Neural cell (in vitro differentiated cells): ENCODE data around the gene EIF4G3. TPM values are rescaled to one million over a fixed set of nuclear protein-coding genes. Genes with fewer than 3 reads are reported as not detected.

Experiments
- H2AFZ ChIP-seq: fragments of 200-600, 300-800 bp; sonication (generic), shearing (Covaris generic); 2 replicates; pipeline ENCODE4 v1.6.0; 2014; ENCODE audit warnings: low read depth, mild to moderate bottlenecking, antibody characterized with exemption, low read length, moderate library complexity
- H3F3A ChIP-seq: fragments of 200-600 bp; shearing (Covaris generic); 2 replicates; pipeline ENCODE4 v1.6.1; 2016; ENCODE audit warnings: mild to moderate bottlenecking, moderate library complexity, mixed read lengths, antibody characterized with exemption, low read length; ENCODE audit not compliant: insufficient read depth, poor library complexity, severe bottlenecking
- H3K27ac ChIP-seq: fragments of 200-600, 300-800 bp; sonication (generic), shearing (Covaris generic); 2 replicates; pipeline ENCODE4 v1.5.1; 2014; ENCODE audit warnings: mild to moderate bottlenecking, low read length, moderate library complexity
- H3K27me3 ChIP-seq: fragments of 300-800, 200-600 bp; sonication (generic), shearing (Covaris generic); 2 replicates; pipeline ENCODE4 v1.6.0; 2014; ENCODE audit warnings: mild to moderate bottlenecking, low read depth, low read length, moderate library complexity; ENCODE audit not compliant: insufficient read depth
- H3K36me3 ChIP-seq: fragments of 300-800, 200-600 bp; sonication (generic), shearing (Covaris generic); 2 replicates; pipeline ENCODE4 v1.5.1; 2014; ENCODE audit warnings: mild to moderate bottlenecking, antibody characterized with exemption, low read length, moderate library complexity; ENCODE audit not compliant: insufficient read depth
- H3K4me2 ChIP-seq: fragments of 300-800, 200-600 bp; sonication (generic), shearing (Covaris generic); 2 replicates; pipeline ENCODE4 v1.6.0; 2014; ENCODE audit warnings: mild to moderate bottlenecking, low read length
- H3K4me3 ChIP-seq: fragments of 300-800, 200-600 bp; sonication (generic), shearing (Covaris generic); 2 replicates; pipeline ENCODE4 v1.5.1; 2014; ENCODE audit warnings: mild to moderate bottlenecking, low read length, moderate library complexity
- H3K79me2 ChIP-seq: fragments of 200-600 bp; shearing (Covaris generic); replicated peaks from 2 replicates; pipeline ENCODE4 v1.6.0; 2014; ENCODE audit warnings: mild to moderate bottlenecking, low read length, moderate library complexity; ENCODE audit not compliant: insufficient read depth
- H3K9ac ChIP-seq: fragments of 300-800, 200-600 bp; sonication (generic), shearing (Covaris generic); 2 replicates; pipeline ENCODE4 v1.6.1; 2016; ENCODE audit warnings: mild to moderate bottlenecking, low read length, mixed read lengths
- H3K9me2 ChIP-seq: fragments of 200-600 bp; shearing (Covaris generic); 2 replicates; pipeline ENCODE4 v1.6.1; 2016; ENCODE audit warnings: mild to moderate bottlenecking, low read length, mixed read lengths; ENCODE audit not compliant: insufficient read depth
- H3K9me3 ChIP-seq: fragments of 200-600, 300-800 bp; sonication (generic), shearing (Covaris generic); 2 replicates; pipeline ENCODE4 v1.6.1; 2016; ENCODE audit warnings: mild to moderate bottlenecking, mixed run types, low read length, moderate library complexity, mixed read lengths
- H4K20me1 ChIP-seq: fragments of 200-600 bp; shearing (Covaris generic); 2 replicates; pipeline ENCODE4 v1.6.1; 2016; ENCODE audit warnings: mild to moderate bottlenecking, mixed run types; ENCODE audit not compliant: insufficient read depth
- CTCF ChIP-seq: fragments of 450-650 bp; IDR thresholded peaks from 2 replicates; pipeline ENCODE4 v1.5.1; 2014; ENCODE audit warnings: antibody characterized with exemption, mild to moderate bottlenecking, moderate library complexity; ENCODE audit not compliant: poor library complexity, severe bottlenecking
- EP300 ChIP-seq: fragments of 450-650 bp; conservative IDR thresholded peaks from 2 replicates; pipeline ENCODE4 v1.6.1; 2014; ENCODE audit warnings: antibody characterized with exemption, mild to moderate bottlenecking, moderate library complexity; ENCODE audit not compliant: poor library complexity, severe bottlenecking
- EZH2 ChIP-seq: fragments of 200-600, 300-800 bp; shearing (Covaris generic), sonication (generic); IDR thresholded peaks from 2 replicates; pipeline ENCODE4 v1.6.1; 2014; ENCODE audit warnings: antibody characterized with exemption, low read length, borderline replicate concordance, mild to moderate bottlenecking; ENCODE audit not compliant: insufficient read depth, poor library complexity, severe bottlenecking
- MXI1 ChIP-seq: fragments of 450-650 bp; conservative IDR thresholded peaks from 2 replicates; pipeline ENCODE4 v1.6.1; 2014; ENCODE audit warnings: antibody characterized with exemption, mild to moderate bottlenecking; ENCODE audit not compliant: poor library complexity, severe bottlenecking
- POLR2AphosphoS5 ChIP-seq: IDR thresholded peaks from 2 replicates; pipeline ENCODE4 v1.6.1; 2012
- RAD21 ChIP-seq: fragments of 450-650 bp; conservative IDR thresholded peaks from 2 replicates; pipeline ENCODE4 v1.6.1; 2014; ENCODE audit warnings: antibody characterized with exemption, mild to moderate bottlenecking, moderate library complexity
- REST ChIP-seq: IDR thresholded peaks from 2 replicates; pipeline ENCODE4 v1.6.1; 2012; ENCODE audit warnings: borderline replicate concordance
- SMC3 ChIP-seq: fragments of 450-650 bp; conservative IDR thresholded peaks from 2 replicates; pipeline ENCODE4 v1.6.1; 2014; ENCODE audit warnings: antibody characterized with exemption, mild to moderate bottlenecking, moderate library complexity; ENCODE audit not compliant: poor library complexity
- TAF1 ChIP-seq: IDR thresholded peaks from 2 replicates; pipeline ENCODE4 v1.6.1; 2012; ENCODE audit warnings: low read depth
- polyA plus RNA-seq: library from polyadenylated mRNA; depleted of rRNA; stranded (reverse); fragments of >200 nt; gene quantifications from 2 replicates; pipeline ENCODE4 v1.2.3, GENCODE V29; 2014

Gene EIF4G3
- polyA plus RNA-seq, 1 donor from 2014 or later, result 56.9 TPM

- H3K36me3 ChIP-seq, result no peaks in the 10 kb centered on the region
- no peak overlapping the region for H3K9ac ChIP-seq
- H2AFZ ChIP-seq, result no peak overlapping the region
- no peak overlapping the region for H3K27ac ChIP-seq
- H3K9me2 ChIP-seq, result no peaks in the 10 kb centered on the region
- no peak overlapping the region for H3K4me2 ChIP-seq
- no peaks in the 10 kb centered on the region for H3K79me2 ChIP-seq
- H3K9me3 ChIP-seq, result no peaks in the 10 kb centered on the region
- no peaks in the 10 kb centered on the region for H3K27me3 ChIP-seq
- no peaks in the 10 kb centered on the region for H4K20me1 ChIP-seq
- H3K4me3 ChIP-seq, result no peak overlapping the region
- H3F3A ChIP-seq, result no peaks in the 10 kb centered on the region
- no peak for TF ChIP-seq POLR2AphosphoS5
- TF ChIP-seq REST, result no peak
- no peak for TF ChIP-seq TAF1
- no peak for TF ChIP-seq EP300
These were observed 229.3 kb downstream of the EIF4G3 start for GRCh38 chr1:20947409-20947808.

- H4K20me1 ChIP-seq, result no peaks in the 10 kb centered on the region
These were observed 240.1 kb downstream of the EIF4G3 start for GRCh38 chr1:20936621-20937020.

More at GRCh38 chr1:20936621-20937020, 240.1 kb downstream of the EIF4G3 start:
- no peak overlapping the region for H2AFZ ChIP-seq
- H3K27me3 ChIP-seq, result no peaks in the 10 kb centered on the region
- H3K4me2 ChIP-seq, result no peak overlapping the region
- no peaks in the 10 kb centered on the region for H3K9me2 ChIP-seq
- H3K27ac ChIP-seq, result no peak overlapping the region
- H3K9me3 ChIP-seq, result no peaks in the 10 kb centered on the region
- H3F3A ChIP-seq, result no peaks in the 10 kb centered on the region
- H3K9ac ChIP-seq, result no peak overlapping the region
- peaks cover 5% of the 10 kb centered on the region for H3K36me3 ChIP-seq
- TF ChIP-seq EZH2 (no peak), REST (no peak), RAD21 (no peak), POLR2AphosphoS5 (no peak), EP300 (no peak), MXI1 (no peak), TAF1 (no peak), SMC3 (no peak), CTCF (no peak)
- H3K4me3 ChIP-seq, result no peak overlapping the region
- H3K79me2 ChIP-seq, result no peaks in the 10 kb centered on the region
